ENCODE results near the gene CLEC19A. TPM values are rescaled to one million over a fixed set of nuclear protein-coding genes. Genes with fewer than 3 reads are reported as not detected.
A peak's percentile ranks its signal among the peaks of the same experiment; 100 is the strongest.

Gene CLEC19A
- not detected for total RNA-seq

DNA sequence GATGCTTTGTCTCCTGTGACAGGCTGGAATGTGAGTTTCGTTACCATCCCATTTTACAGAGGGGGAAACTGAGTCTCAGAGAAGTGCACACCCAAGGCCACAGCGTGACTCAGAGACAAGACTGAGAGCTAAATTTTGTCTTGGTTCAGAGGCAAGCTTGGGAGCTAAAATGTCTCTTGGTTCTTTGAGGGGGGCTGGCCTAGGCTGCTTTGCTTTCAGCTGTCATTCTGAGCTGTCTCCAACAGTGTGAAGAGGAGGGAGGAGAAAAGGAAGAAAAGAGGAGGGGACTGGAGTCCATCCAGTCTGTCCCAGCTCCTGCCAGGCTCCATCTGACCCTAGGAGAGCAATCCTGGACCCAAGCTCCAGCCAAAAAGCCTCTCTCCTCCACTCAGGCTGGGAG, at the start of gene CLEC19A:
Gene CLEC19A (plus strand): TSS at position 301 of the 400 bp plus-strand sequence. CDS start 121 bp downstream, outside the sequence.
- Mint-ChIP-seq H3K36me3 (no peaks in the 10 kb centered on the region), H3K9me3 (peaks cover 0 to 5% of the 10 kb centered on the region in 2 donors), H3K27ac (no peak within 1 kb of the TSS)
- no peak for DNase-seq (ENCODE audit: low spot score in 2 of 2)
- no peak for ATAC-seq

DNA sequence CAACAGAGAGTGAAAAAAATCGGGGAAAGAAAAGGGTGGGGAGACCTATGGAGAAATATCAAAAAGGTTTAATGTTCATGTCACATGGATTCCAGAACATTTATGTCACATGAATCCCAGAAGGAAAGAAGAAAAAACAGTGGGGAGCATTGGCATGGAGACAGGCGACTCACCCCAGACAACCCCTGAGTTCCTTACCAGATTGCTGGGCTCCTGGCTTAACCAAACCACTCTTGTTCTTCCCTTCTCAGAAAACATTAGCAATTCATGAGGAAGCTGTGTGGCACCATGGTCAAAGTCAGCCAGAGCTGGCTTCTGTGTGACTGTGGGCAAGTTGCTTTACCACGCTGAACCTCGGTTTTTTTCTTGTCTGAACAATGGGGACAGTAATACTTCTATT, 49.6 kb upstream of the CLEC19A start:
- DNase-seq (ENCODE audit: low spot score in 2 of 2) (no peak), ATAC-seq (no peak)
- Mint-ChIP-seq H3K27ac (no peak overlapping the region), H3K9me3 (peaks cover 19 to 21% of the 10 kb centered on the region in 2 donors), H3K36me3 (peaks cover 6 to 11% of the 10 kb centered on the region in 2 donors)

DNA sequence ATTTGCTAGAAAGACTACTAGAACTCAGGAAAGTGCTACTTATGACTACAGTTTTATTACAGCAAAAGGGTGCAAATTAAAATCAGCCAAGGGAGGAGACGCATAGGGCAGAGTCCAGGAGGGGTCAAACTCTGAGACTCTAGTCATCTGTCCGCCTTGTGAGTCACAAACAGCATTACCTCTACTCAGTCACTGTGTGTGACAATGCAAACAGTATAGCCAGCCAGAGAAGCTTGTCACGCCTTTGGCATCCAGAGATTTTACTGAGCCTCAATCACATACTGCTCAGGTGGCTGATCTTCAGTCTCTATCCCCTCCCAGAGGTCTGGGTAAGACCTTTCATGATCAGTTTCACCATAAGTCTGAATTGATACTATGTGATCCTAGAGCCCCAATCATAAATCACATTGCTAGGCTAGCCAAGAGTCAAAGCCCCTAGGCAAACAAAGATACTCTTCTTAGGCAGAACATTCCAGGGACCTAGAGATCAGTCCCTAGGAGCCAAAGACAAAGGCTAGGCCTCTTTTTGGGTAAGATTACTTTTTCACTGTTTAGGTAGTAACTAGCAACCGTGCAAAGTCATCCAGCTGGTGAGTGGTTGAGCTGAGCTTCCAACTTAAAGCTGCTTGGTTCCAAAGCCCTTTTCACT, 48.8 kb upstream of the CLEC19A start:
- ATAC-seq (no peak), DNase-seq (ENCODE audit: low spot score in 2 of 2) (no peak)
- H3K27ac Mint-ChIP-seq: no peak overlapping the region
- peaks cover 19 to 21% of the 10 kb centered on the region in 2 donors for H3K9me3 Mint-ChIP-seq
- H3K36me3 Mint-ChIP-seq: peaks cover 6 to 11% of the 10 kb centered on the region in 2 donors

- DNase-seq (ENCODE audit: low spot score in 2 of 2): no peak
- H3K9me3 Mint-ChIP-seq: peaks cover 19 to 21% of the 10 kb centered on the region in 2 donors
- H3K36me3 Mint-ChIP-seq: peaks cover 6 to 11% of the 10 kb centered on the region in 2 donors
- H3K27ac Mint-ChIP-seq: no peak overlapping the region
- ATAC-seq: no peak
These were observed 47.1 kb upstream of the CLEC19A start for GRCh38 chr16:19238406-19238805.

GRCh38 chr16:19239511-19240155, 45.9 kb upstream of the CLEC19A start:
- Mint-ChIP-seq H3K27ac (no peak overlapping the region), H3K9me3 (peaks cover 18 to 21% of the 10 kb centered on the region in 2 donors), H3K36me3 (peaks cover 6 to 11% of the 10 kb centered on the region in 2 donors)
- no peak for ATAC-seq
- DNase-seq (ENCODE audit: low spot score in 2 of 2): no peak

- no peak for DNase-seq (ENCODE audit: low spot score in 2 of 2)
- peaks cover 11 to 16% of the 10 kb centered on the region in 2 donors for H3K9me3 Mint-ChIP-seq
- H3K36me3 Mint-ChIP-seq: peaks cover 4% of the 10 kb centered on the region in 2 donors
- no peak for ATAC-seq
- no peak overlapping the region for H3K27ac Mint-ChIP-seq
These were observed 45.0 kb upstream of the CLEC19A start for GRCh38 chr16:19240494-19240893.

GRCh38 chr16:19241512-19241911, 44.0 kb upstream of the CLEC19A start:
- H3K27ac Mint-ChIP-seq: no peak overlapping the region
- DNase-seq (ENCODE audit: low spot score in 2 of 2): no peak
- ATAC-seq: no peak
- H3K36me3 Mint-ChIP-seq: no peaks in the 10 kb centered on the region
- peaks cover 7 to 12% of the 10 kb centered on the region in 2 donors for H3K9me3 Mint-ChIP-seq

DNA sequence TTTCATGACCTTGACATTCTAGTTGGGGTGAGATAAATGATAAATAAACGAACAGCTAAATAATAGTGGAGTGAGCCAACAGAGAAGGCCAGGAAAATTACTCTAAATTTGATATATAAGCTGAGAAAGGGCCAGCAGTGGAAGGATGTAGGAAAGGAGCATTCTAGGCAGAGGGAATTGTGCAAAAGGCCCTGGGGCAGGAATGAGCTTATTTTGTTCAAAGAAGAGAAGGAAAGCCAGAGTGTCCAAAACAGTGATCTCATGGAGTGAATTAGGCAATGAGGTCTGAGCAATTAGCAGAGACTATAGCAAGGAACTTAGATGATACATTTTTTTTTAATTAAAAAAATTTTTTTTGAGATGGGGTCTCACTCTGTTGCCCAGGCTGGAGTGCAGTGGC, 43.3 kb upstream of the CLEC19A start:
- no peak for DNase-seq (ENCODE audit: low spot score in 2 of 2)
- H3K9me3 Mint-ChIP-seq: peaks cover 7 to 12% of the 10 kb centered on the region in 2 donors
- H3K27ac Mint-ChIP-seq: no peak overlapping the region
- H3K36me3 Mint-ChIP-seq: no peaks in the 10 kb centered on the region
- ATAC-seq: no peak

DNA sequence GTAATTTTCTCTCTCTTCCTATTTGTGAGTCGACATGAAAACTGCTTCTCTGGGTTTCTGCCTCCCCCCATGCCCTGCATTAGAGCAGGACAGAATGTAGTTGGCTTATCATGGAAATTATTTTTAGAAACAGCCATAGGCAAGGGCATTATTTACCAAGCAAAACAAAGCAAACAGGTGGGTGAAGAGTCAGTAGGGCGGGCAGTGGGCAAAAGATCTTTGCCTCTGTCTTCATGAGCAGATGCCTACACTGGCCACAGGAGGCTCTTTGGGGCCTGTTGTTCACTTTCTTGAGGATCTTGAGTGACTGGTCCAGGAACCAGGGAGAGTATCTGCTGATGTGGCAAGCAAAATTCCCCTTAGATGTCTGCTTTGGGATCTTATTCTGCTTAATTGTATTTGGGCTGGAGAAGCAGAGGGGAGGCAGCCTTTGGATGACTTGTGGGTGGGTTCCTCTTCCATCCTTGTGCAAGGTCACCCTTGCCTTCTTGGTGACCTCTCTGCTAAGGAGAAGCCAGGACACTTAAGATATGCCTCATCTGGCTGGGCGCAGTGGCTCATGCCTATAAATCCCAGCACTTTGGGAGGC, 42.5 kb upstream of the CLEC19A start:
- H3K36me3 Mint-ChIP-seq: no peaks in the 10 kb centered on the region
- H3K9me3 Mint-ChIP-seq: peaks cover 7 to 9% of the 10 kb centered on the region in 2 donors
- peak overlapping the region in 1 of 2 donors; percentile 17 for H3K27ac Mint-ChIP-seq
- DNase-seq (ENCODE audit: low spot score in 2 of 2) (no peak), ATAC-seq (no peak)

DNA sequence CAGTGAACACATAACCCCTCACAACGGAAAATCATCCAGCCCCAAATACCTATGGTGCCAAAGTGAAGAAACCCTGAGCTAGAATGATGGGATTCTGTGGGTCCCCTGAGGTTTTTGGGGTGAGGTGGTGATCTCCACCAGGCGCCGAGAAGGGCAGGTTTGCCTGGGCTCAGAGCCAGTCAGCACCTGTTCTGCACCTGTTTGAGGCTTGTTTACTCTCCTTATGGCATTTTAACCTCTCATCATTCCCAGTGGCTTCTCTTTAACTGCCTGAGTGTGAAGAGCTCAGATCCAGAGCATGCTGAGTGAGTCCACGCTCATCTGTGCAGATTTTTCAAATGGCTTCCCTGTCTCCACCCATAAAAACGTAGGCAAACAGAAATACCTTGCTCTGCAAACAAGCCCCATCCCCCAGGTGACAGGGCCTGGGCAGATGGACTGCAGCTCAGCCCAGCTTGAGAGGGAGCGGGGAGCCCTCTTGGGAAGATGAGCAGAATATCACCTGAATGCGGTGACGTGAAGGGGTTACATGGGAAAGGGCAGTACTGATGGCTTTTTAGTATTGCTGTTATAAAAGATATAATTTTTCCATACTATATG, 40.1 kb upstream of the CLEC19A start:
- H3K9me3 Mint-ChIP-seq: peaks cover 0 to 9% of the 10 kb centered on the region in 2 donors
- DNase-seq (ENCODE audit: low spot score in 2 of 2): no peak
- H3K27ac Mint-ChIP-seq: no peak overlapping the region
- ATAC-seq: no peak
- no peaks in the 10 kb centered on the region for H3K36me3 Mint-ChIP-seq

- ATAC-seq (no peak), DNase-seq (ENCODE audit: low spot score in 2 of 2) (no peak)
- no peak overlapping the region for H3K27ac Mint-ChIP-seq
- H3K36me3 Mint-ChIP-seq: no peaks in the 10 kb centered on the region
- H3K9me3 Mint-ChIP-seq: peaks cover 0 to 1% of the 10 kb centered on the region in 2 donors
These were observed 32.6 kb upstream of the CLEC19A start for GRCh38 chr16:19252904-19253303.

GRCh38 chr16:19254611-19255010, 30.9 kb upstream of the CLEC19A start:
- Mint-ChIP-seq H3K9me3 (no peaks in the 10 kb centered on the region), H3K36me3 (no peaks in the 10 kb centered on the region), H3K27ac (no peak overlapping the region)
- DNase-seq (ENCODE audit: low spot score in 2 of 2): no peak
- no peak for ATAC-seq

DNA sequence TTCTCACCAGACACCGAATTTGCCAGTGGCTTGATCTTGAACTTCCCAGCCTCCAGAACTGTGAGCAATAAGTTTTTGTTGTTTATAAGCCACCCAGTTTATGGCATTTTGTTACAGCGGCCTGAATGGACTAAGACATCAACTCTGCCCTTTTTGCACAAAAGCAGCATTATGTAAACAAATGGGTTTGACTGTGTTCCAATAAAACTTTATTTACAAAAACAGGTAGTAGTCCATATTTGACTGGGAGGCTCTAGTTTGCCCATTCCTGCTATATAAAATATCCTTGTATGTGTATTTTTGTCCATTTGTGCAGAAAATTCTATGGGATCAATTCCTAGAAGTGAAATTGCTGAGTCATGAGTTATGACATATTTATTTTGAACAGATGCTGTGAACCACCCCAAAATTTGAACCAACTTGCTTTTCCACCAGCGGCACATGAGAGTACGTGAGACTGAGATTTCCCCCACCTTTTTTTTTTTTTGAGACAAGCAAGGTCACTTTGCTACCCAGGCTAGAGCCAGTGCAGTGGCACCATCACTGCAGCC, 21.3 kb upstream of the CLEC19A start:
- ATAC-seq: no peak

DNA sequence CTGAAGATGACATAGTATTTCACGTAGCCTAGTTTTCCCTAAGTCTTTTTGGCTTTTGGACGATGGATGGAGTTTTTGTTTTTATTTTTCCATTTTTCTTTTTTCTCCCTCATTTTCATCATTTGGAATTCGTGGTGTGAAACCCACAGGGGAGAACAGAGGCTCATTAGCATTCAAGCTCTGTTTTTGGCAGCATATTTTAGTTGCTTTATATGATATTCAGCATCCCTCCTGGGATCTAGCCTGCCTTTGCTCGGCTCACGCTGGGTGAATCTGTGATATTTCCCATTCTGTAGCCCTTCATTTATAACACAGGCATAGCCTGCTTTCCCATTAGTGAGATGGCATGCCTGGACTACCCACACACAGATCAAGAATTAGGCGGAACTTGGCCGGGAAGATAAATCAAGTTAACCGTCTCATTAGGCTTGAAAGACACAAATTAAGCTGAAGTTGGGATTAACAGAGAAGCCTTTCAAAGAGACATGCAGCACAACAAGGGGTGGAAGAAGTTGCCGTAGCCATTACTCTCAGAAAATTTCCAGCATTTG, 20.1 kb upstream of the CLEC19A start:
- DNase-seq (ENCODE audit: low spot score in 2 of 2) (no peak), ATAC-seq (no peak)
- peaks cover 0 to 4% of the 10 kb centered on the region in 2 donors for H3K36me3 Mint-ChIP-seq
- peaks cover 22 to 34% of the 10 kb centered on the region in 2 donors for H3K9me3 Mint-ChIP-seq
- H3K27ac Mint-ChIP-seq: no peak overlapping the region

More for the DNA sequence above, 21.3 kb upstream of the CLEC19A start:
- Mint-ChIP-seq H3K9me3 (peaks cover 21 to 30% of the 10 kb centered on the region in 2 donors), H3K27ac (no peak overlapping the region), H3K36me3 (peaks cover 0 to 4% of the 10 kb centered on the region in 2 donors)
- no peak for DNase-seq (ENCODE audit: low spot score in 2 of 2)

DNA sequence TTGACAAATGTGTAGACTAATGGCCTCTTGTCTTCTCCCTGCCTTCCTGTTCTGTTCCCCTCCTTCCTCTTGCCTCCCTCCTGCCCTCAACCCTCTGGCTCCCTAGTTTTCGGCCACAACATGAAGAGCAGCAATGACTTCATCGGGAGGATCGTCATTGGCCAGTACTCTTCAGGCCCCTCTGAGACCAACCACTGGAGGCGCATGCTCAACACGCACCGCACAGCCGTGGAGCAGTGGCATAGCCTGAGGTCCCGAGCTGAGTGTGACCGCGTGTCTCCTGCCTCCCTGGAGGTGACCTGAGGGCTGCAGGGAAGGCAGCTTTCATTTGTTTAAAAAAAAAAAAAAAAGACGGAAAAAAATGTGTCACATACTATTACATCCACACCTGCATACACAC, 18.8 kb upstream of the CLEC19A start:
- ATAC-seq (no peak), DNase-seq (ENCODE audit: low spot score in 2 of 2) (no peak)
- Mint-ChIP-seq H3K36me3 (peaks cover 0 to 4% of the 10 kb centered on the region in 2 donors), H3K27ac (peak overlapping the region in 1 of 2 donors; percentile 56), H3K9me3 (peaks cover 22 to 34% of the 10 kb centered on the region in 2 donors)

DNA sequence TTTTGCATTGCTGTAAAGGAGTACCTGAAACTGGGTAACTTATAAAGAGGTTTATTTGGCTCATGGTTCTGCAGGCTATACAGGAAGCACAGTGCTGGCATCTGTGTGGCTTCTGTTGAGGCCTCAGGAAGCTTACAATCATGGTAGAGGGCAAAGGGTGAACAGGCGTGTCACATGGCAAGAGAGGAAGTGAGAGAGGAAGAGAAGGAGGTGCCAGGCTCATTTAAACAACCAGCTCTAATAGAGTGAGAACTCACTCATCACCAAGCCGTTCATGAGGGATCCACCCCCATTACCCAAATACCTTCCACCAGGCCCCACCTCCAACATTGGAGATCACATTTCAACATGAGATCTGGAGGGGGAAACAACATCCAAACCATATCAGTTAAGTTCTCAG, 16.4 kb upstream of the CLEC19A start:
- no peak overlapping the region for H3K27ac Mint-ChIP-seq
- ATAC-seq (no peak), DNase-seq (ENCODE audit: low spot score in 2 of 2) (no peak)
- H3K36me3 Mint-ChIP-seq: peaks cover 0 to 4% of the 10 kb centered on the region in 2 donors
- H3K9me3 Mint-ChIP-seq: peaks cover 22 to 34% of the 10 kb centered on the region in 2 donors

All from activated naive CD4-positive, alpha-beta T cell treated with anti-CD3 and anti-CD28 coated beads, Interleukin-2, amount 50 U/mL, for 72 hours (primary cell).